Dermis blood vessel endothelial cell (primary cell): ENCODE data around the gene RNF208. TPM values are rescaled to one million over a fixed set of nuclear protein-coding genes. Genes with fewer than 3 reads are reported as not detected.

ENCODE experiments used
- DNase-seq: peaks from one replicate; pipeline ENCODE4 v3.0.0; 2010
- total RNA-seq: library from RNA; depleted of rRNA; stranded (reverse); fragments of >200 nt; gene quantifications from 2 replicates; pipeline ENCODE4 v1.2.3, GENCODE V29; 2014

Gene RNF208, protein sequence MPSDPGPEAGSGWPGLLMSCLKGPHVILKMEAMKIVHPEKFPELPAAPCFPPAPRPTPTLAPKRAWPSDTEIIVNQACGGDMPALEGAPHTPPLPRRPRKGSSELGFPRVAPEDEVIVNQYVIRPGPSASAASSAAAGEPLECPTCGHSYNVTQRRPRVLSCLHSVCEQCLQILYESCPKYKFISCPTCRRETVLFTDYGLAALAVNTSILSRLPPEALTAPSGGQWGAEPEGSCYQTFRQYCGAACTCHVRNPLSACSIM
- total RNA-seq, result 0.14 TPM in 1 of 2 replicates, not detected in the other

DNA sequence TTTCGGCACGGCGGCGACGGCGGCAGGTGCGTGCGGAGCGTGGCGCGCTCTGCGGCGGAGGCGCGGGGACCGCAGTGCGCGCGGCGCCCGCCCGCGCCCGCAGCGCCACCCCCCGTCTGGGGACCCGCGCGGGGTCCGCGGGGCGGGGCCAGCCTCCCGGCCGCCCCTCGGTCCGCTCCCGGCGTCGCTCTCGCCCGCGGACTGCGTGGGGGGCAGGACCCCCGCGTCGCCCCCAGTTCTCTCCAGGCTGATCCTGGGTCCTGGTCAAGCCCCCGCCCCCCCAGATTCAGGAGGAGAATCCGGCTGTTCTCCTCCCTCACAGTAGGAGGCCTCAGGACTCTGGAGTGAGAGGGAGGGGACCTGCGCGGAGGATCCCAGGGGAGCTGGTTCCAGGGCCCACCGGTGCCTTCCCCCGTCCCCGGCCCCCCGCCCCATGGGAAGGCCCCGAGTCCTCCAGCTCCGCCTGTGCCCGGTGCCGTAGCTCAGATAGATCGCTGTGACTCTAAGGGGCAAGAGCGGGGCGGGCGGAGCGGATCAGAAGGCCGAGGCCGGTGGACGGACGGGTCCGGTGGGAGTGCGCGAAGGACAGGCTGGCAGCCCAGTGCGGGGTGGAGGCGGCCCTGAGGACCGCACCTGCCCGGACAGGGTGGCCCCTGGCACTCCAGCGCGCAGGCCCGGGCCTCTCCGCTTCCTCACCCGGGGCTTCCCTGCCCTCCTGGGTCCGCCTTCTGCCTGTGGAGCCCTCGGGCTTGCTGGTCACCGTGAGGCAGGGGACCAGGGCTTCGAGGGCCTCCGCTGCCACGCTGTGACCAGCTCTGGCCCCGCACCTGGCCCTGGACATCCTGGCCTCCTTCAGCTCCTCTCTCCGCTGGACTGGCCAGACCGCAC is at the start of gene RNF208:
TSS of gene RNF208 (minus strand) at position 51 of the 888 bp plus-strand sequence. CDS start 1,028 bp downstream, outside the sequence.
- DNase-seq, result no peak

DNA sequence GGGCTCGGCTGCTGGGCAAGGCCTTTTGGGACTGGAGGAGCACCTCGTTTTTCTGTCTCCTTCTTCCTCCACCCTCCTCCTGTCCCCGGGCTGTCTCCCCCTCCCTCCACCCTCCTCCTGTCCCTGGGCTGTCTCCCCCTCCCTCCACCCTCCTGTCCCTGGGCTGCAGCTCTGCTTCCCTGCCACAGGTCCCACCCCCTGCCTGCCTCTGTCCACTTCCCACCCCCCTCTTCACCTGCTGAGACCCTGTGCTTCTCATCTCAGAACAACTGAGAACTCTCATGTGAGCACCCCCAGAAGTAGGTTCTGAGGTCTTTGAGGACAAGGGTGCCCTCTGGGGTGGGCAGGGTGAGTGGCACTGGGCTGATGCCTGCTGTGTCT is 49.6 kb upstream of the RNF208 start:
- no peak for DNase-seq

DNA sequence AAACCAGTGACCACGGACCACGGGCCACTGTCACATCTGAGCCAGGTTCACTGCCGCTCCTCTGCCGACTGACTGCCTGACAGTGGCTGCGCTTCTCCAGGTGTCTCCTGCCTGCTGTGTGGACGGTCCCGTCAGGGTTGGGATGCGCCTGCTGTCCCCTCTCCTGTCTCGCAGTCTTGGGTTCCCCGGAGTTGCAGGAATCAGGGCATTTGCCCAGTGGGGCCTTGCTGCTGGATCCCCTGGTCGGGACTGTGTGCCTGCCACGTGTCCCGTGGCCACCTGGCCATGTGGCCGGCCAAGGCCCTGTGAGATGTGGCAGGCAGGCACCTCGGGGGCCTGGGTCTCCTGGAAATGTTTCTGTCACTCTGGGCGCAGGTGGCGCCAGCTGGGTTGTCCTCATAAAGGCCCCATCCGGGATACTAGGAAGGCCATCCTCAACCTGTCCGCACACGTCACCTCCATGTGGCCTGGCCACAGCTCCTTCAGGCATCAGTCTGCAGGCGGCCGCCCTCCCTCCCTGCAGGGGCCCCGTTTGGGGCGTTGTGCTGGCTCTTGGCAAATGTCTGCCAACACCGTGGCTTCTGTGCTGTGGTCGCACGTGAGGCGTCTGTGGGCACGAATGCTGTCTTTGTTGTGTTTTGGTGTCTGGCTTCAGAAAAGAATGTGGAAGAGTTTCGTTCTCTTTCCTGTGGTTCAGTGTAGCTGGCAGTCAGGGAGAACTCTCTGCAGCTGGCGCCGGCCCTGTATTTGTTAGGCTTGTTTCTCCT is 49.1 kb upstream of the RNF208 start:
- no peak for DNase-seq

DNA sequence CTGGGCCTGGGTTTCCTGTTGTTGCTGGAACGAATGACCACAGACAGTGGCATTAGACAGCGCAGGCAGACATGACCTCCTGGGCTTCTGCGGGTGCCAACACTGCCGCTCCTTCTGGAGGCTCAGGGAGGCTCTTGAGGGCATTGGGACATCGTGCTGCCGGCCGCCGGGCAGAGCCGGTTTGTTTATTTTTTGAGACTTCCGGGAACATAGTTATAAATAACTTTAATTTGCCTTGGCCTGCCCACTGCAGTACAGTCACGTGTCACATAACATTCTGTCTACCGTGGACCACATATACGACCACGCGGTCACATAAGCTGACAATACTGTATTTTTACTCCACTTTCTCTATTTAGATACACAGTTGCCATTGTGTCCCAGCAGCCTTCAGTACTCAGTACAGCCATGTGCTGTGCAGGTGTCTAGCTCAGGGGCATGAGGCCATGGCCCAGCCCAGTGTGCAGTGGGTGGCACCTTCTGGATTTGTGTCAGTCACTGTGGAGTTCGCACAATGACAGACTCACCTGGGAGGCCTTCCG is 47.3 kb upstream of the RNF208 start:
- peak; percentile 63 for DNase-seq

DNA sequence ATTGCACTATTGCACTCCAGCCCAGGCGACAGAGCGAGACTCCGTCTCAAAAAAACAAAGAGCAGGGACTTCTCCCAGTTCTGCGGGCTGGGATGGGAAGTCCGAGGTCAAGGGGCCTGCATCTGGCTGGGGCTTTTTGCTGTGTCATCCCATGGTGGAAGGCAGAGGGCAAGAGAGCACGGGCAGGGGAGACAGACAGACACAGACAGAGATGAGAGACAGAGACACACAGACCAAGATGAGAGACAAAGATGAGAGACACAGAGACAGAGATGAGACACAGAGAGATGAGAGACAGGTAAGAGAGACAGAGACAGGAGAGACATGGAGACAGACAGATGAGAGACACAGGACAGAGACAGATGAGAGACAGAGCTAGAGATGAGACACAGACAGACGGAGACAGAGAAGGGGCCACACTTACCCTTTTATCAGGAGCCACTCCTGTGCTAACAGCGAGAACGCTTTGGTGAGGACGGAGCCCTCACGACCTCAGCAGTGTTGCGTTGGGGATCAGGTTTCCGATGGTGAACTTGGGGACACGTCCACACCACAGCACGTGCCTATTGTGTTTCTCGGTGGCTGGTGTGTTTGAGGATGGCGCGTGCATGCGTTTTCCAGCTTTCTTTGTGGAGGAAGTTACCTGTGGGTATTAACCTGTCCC is 46.6 kb upstream of the RNF208 start:
- peak; percentile 72 for DNase-seq

DNA sequence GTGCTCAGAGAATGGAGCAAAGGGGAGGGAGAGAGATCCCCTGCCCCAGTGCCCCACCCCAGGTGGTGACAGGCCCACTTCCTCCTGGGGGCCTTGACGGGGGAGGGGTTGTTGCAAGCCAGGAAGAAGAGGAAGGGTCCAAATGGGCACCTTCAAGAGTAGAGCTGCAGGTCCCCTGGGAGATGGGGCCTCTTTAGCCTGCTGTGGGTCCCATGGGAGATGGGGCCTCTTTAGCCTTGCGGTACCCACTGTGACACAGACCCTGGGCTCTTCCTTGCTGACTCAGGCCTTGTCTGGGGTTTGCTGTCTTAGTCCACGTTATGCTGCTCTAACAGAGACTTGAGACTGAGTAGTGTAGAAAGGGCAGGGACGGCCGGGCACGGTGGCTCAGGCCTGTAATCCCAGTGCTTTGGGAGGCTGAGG is 45.9 kb upstream of the RNF208 start:
- peak; percentile 36 for DNase-seq

DNA sequence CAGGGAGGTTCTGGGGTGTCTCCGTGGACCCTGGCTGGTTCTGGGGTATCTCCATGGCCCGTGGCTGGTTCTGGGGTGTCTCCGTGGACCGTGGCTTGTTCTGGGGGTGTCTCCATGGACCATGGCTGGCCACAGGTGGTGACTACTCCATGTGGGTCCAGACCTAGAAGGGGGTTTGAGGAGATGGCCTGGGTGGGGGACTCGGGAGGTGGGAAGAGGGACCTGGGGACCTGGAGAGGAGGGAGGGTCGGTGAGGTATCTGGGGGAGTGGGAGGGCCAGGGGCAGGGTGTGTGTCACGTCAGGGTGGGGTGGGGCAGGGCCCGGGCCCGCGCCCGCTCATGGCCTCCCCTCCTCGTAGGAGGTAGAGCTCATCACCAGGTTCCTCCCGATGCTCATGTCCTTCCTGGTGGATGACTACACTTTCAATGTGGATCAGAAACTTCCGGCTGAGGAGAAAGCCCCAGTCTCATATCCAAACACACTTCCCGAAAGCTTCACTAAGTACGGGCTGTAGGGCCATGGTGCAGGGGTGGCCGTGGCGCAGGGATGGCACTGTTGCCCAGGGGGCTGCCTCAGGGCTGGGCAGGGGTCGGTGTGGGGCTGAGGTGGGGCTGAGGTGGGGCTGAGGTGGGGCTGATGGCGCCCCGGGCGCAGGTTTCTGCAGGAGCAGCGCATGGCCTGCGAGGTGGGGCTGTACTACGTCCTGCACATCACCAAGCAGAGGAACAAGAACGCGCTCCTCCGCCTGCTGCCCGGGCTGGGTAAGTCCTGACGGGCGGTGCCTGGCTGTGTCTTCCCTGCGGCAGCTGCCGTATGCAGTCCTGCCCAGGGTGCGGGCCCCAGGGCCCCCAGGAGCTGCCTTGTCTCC is 44.8 kb upstream of the RNF208 start:
- DNase-seq, result no peak

DNA sequence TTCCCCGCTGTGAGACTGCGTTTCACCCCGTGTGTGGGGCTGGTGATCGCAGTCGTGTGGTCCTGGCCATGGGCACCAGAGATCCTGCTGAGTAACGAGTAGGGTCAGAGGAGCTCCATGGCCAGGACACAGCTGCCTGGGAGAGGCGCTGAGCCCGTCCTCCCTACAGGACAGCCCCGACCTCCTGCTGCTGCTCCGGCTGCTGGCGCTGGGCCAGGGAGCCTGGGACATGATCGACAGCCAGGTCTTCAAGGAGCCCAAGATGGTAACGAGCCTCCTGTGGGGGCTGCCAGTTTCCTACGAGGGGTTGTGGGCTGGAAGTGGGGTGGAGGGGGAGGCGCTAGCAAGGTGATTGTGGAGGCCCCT is 44.1 kb upstream of the RNF208 start:
- no peak for DNase-seq

DNA sequence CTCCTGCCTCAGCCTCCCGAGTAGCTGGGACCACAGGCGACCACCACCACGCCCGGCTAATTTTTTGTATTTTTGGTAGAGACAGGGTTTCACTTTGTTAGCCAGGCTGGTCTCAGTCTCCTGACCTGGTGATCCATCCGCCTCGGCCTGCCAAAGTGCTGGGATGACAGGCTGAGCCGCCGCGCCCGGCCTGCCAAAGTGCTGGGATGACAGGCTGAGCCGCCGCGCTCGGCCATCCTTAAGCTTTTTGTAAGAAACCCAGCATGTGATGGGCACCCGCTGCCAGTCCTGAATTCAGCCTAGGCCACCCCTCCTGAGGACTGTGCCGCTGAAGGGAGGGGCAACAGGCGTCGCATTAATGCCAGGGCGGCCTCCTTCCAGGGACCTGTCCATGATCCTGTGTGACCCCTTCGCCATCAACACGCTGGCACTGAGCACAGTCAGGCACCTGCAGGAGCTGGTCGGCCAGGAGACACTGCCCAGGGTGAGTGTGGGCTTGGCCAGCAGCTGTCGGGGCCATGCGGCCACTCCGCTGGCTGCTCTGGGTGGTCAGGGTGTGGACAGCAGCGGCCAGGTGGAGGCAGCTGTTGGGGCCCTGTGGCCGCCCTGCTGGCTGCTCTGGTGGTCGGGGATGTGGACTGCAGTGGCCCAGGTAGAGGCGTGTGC is 43.6 kb upstream of the RNF208 start:
- DNase-seq, result no peak

DNA sequence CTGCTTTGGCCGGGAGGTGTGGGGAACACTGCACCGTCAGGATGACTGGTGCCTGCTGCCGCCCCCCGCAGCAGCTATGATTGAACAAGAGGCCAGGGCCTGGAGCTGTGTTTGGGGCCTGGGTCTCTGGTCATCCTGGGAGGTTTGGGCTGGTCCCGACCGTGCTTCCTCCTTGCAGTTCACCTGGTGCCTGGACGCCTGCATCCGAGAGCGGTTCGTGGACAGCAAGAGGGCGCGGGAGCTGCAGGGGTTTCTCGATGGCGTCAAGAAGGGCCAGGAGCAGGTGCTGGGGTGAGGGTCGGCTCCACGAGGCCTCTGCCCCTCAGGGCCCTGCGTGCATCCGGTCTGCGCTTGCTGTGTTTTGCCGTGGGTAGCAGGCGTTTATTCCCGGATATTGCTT is 42.0 kb upstream of the RNF208 start:
- no peak for DNase-seq

DNA sequence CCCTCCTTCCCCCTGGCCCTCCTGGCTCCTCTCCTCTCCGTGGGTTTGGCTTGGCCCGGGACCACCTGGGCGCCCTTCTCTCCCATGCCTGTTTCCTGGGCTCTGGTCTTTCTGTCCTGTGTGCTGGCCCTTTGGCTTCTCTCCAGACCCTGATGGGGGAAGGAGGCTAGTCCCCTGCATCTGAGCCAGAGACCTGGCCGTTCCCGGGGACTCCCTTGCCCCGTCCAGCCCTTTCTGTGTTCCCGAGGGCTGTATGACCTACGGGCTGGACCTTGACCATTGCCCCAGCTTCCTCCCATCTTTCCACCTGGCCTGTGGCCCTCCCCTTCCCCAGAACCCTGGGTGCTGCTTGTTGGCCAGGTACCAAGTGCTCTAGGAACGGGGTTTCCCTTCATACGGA is 41.5 kb upstream of the RNF208 start:
- no peak for DNase-seq

DNA sequence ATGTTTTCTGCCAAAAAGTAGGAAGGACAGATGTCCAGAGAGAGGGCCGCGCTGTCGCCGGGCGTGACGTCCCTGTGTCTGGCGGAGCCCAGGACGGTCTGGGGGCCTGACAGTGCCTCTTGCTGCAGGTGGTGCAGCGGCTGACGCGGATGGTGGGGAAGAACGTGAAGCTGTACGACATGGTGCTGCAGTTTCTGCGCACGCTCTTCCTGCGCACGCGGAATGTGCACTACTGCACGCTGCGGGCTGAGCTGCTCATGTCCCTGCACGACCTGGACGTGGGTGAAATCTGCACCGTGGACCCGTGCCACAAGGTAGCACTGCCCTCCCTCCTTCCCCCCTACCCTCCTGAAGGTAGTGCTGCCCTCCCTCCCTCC is 40.9 kb upstream of the RNF208 start:
- no peak for DNase-seq

DNA sequence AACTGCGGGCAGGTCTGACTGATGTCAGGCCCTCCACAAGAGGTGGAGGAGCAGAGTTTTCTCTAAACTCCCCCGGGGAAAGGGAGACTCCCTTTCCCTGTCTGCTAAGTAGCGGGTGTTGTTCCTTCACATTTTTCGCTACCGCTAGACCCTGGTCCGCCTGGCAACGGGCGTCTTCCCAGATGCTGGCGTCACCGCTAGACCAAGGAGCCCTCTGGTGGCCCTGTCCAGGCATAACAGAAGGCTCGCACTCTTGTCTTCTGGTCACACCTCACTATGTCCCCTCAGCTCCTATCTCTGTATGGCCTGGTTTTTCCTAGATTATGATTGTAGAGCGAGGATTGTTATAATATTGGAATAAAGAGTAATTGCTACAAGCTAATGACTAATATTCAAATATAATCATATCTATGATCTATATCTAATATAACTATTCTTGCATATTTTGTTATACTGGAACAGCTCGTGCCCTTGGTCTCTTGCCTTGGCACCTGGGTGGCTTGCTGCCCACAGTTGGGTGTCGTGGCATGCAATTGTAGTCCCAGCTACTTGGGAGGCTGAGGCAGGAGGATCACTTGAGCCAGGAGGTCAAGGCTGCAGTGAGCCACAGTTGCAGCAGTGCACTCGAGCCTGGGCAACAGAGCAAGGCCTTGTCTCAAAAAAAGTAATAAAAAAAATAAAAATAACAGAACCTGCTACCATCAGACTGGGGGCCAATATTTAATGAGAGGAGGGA is 40.3 kb upstream of the RNF208 start:
- peak; percentile 53 for DNase-seq

DNA sequence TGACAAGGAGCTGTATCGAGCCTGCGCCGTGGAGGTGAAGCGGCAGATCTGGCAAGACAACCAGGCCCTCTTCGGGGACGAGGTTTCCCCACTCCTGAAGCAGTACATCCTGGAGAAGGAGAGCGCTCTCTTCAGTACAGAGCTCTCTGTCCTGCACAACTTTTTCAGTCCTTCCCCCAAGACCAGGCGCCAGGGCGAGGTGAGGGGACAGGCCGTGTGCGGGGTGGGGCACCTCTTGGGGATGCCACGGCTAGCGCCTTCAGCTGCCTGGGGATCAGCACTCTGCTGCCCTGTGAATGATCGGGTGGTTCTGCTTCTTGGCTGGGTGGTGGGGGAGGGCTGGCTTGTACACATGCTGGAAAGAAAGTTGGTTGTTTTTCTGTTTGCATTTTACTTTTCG is 34.8 kb upstream of the RNF208 start:
- DNase-seq, result no peak

DNA sequence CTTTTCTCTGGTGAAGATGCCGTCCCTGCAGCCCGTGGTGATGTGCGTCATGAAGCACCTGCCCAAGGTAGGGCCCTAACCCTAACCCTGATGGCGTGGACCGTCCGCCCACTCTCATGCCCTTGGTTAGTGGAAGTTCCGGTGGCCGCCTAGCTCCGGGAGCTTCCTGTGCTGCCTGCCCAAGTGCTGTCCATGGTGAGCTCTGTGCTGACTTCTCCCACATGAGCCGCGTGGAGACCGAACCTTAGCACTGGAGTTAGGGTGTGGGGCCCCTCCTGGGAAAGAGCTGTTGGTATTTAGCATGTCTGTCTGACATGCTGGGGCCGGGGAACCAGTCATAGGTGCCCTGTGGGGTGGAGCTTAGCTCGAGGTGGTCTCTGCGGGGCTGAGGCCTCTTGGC is 34.3 kb upstream of the RNF208 start:
- no peak for DNase-seq

DNA sequence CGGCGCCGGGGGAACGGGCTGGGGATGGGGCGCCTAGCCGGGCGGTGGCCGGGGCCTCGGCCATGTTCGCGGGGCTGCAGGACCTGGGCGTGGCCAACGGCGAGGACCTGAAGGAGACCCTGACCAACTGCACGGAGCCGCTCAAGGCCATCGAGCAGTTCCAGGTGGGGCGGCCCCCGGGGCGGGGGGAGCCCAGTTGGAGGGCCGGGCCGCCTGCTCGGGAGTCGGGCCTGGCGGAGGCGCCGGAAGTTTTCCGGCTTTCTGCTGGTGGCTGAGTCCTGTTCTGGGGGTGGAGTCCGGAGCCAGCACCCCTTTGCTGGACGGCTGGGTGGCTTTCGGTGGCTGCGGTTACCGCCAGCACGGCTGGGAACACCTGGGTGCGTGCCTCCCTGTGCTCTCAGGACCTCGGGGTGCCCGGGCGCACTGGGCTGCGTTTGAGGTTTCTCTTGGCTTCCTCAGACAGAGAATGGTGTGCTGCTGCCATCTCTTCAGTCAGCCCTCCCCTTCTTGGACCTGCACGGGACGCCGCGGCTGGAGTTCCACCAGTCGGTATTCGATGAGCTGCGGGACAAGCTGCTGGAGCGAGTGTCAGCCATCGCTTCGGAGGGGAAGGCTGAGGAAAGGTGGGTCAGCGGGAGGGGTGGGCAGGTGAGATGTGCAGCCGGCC is 33.5 kb upstream of the RNF208 start:
- peak; percentile 41 for DNase-seq

DNA sequence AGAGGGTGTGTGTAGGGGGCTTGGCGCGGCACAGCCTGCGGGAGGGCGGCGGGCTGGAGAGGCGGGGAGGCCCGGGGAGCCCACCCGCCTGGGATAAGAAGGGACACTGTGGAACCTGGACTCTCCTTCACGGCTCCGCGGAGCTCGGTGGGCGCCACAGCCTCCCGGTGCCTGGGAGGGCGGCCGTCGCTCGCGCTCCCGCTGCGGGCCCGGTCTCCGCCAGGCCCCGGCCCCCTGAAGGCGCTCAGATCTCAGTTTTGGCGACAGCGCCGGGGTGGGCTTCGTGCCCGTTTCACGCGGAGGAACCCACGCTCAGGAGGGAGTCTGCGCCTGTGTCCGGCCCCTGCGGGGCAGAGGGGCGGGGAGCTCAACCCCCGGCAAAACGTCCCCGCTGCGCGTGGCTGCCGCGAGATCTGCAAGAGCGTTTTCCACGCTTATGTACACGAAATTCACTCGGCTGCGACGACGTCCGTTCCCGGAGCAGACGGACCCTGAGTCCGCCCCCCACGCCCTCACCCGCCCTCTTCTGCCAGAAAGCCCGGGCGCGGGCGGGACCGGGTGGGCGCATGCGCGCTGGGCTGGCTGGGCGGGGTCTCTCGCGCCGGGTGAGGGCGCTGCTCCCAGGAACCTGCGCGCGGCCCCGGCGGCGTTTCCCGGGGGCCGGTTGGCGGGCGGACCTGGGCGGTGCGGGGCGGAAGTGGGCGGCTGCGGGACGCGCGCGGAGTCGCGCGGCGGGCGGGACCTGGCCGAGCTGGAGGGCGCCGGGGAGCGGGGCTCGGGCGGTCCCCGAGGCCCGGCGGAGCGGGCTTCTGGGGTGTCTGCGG is 32.8 kb upstream of the RNF208 start, which contains the start of gene NELFB:
TSS of gene NELFB (plus strand) at position 704 of the 824 bp plus-strand sequence.
- DNase-seq, result peak; percentile 86
